Measurements from ENCODE around the gene MRPS34.

- no peak for TF ChIP-seq POLR2AphosphoS5 (IDR thresholded peaks at IDR 0.05)
- no peak for TF ChIP-seq POLR2A (IDR thresholded peaks at IDR 0.05)
- no peak for TF ChIP-seq CTCF (IDR thresholded peaks at IDR 0.05)
Measured at GRCh38 chr16:1794221-1794871, 21.4 kb upstream of the MRPS34 start.
